Measurements from ENCODE around the gene KYAT1. TPM values are rescaled to one million over a fixed set of nuclear protein-coding genes. Genes with fewer than 3 reads are reported as not detected.

KYAT1 gene
- total RNA-seq, 4 donors from 2014 or later: 7.4 to 9.0 (median 8.6) TPM

DNA sequence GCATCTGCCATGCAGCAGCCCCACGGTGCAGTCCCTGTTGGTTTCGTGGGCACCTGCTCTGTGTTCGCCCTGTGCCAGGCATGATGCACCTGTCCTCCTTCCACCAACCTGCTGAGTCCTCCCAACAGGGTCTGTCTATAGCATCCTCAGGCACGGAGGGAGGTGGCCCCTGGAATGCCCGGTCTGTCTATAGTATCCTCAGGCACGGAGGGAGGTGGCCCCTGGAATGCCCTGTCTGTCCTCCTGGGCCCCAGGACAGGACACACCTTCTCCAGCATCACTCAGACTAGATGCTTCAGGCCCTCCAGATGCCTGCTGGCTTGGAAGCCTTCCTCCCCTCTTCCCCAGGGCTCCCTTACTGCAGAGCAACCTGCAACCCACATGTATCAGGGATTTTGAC is 29.2 kb upstream of the KYAT1 start:
- no peak for DNase-seq (ENCODE audit: low spot score in 2 of 2)
- Histone ChIP-seq H3K27me3 (no peaks in the 10 kb centered on the region), H3K27ac (peak overlapping the region; percentile 78 to 98 (median 82)), H3K9me3 (no peaks in the 10 kb centered on the region), H3K4me3 (no peak overlapping the region), H3K36me3 (peaks cover 2 to 43% (median 14%) of the 10 kb centered on the region in 3 donors), H3K4me1 (peaks cover 0 to 68% (median 35%) of the 10 kb centered on the region in 4 donors)
- TF ChIP-seq EP300 (IDR thresholded peaks at IDR 0.05) (no peak), CTCF (IDR thresholded peaks at IDR 0.05) (no peak), POLR2A (IDR thresholded peaks at IDR 0.05) (no peak)
- 71 to 90% methylated on average over 2 to 6 of the region's 6 CpGs for WGBS, 2 donors

DNA sequence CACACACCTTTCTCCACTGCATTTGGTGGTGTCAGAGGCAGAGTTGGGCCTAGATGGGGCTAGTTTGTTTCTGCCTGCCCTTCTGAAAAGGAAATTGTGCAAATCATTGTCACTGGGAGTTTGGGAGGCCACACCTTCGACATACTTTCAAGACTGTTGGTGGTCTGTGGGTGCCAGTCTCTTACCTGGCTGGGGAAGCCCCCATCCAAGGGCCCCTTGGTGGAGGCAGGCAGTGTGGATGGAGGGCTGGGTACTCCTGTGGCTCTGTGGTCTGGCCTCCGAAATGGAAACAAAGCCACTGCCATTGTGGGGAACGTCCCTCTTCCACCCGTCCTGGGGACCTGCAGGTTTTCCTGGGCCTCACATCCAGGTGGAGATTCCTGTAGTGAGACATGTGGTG is 28.1 kb upstream of the KYAT1 start:
- Histone ChIP-seq H3K36me3 (peaks cover 2 to 43% (median 14%) of the 10 kb centered on the region in 3 donors), H3K4me1 (peaks cover 0 to 58% (median 35%) of the 10 kb centered on the region in 4 donors), H3K27me3 (no peaks in the 10 kb centered on the region), H3K27ac (peak overlapping the region; percentile 78 to 98 (median 82)), H3K9me3 (no peaks in the 10 kb centered on the region), H3K4me3 (no peak overlapping the region)
- DNase-seq (ENCODE audit: low spot score in 2 of 2): no peak
- WGBS, 2 donors: 93 to 95% methylated on average over 4 of the region's 4 CpGs
- TF ChIP-seq POLR2A (IDR thresholded peaks at IDR 0.05) (no peak), CTCF (IDR thresholded peaks at IDR 0.05) (no peak), EP300 (IDR thresholded peaks at IDR 0.05) (no peak)

GRCh38 chr9:128908372-128908771 is 26.6 kb upstream of the KYAT1 start:
- WGBS, 2 donors: 98 to 99% methylated on average over 20 to 24 of the region's 24 CpGs
- Histone ChIP-seq H3K9me3 (no peaks in the 10 kb centered on the region), H3K27me3 (no peaks in the 10 kb centered on the region), H3K4me3 (no peak overlapping the region), H3K36me3 (peaks cover 2 to 43% (median 14%) of the 10 kb centered on the region in 3 donors), H3K27ac (peak overlapping the region in 1 of 4 donors; percentile 86), H3K4me1 (peaks cover 0 to 54% (median 27%) of the 10 kb centered on the region in 4 donors)
- TF ChIP-seq EP300 (IDR thresholded peaks at IDR 0.05): no peak
- TF ChIP-seq CTCF (IDR thresholded peaks at IDR 0.05): no peak
- TF ChIP-seq POLR2A (IDR thresholded peaks at IDR 0.05): no peak
- no peak for DNase-seq (ENCODE audit: low spot score in 2 of 2)

GRCh38 chr9:128906741-128907140 is 25.0 kb upstream of the KYAT1 start:
- Histone ChIP-seq H3K4me3 (no peak overlapping the region), H3K9me3 (no peaks in the 10 kb centered on the region), H3K27me3 (no peaks in the 10 kb centered on the region), H3K4me1 (peaks cover 0 to 52% (median 20%) of the 10 kb centered on the region in 4 donors), H3K27ac (peak overlapping the region in 2 of 4 donors; percentile 43 to 61), H3K36me3 (peaks cover 2 to 48% (median 14%) of the 10 kb centered on the region in 3 donors)
- no peak for DNase-seq (ENCODE audit: low spot score in 2 of 2)
- 56 to 59% methylated on average over 2 of the region's 2 CpGs for WGBS, 2 donors
- no peak for TF ChIP-seq POLR2A (IDR thresholded peaks at IDR 0.05)
- TF ChIP-seq CTCF (IDR thresholded peaks at IDR 0.05): no peak
- no peak for TF ChIP-seq EP300 (IDR thresholded peaks at IDR 0.05)

GRCh38 chr9:128905964-128906363 is 24.2 kb upstream of the KYAT1 start:
- 81 to 89% methylated on average over 7 of the region's 7 CpGs for WGBS, 2 donors
- no peak for TF ChIP-seq CTCF (IDR thresholded peaks at IDR 0.05)
- TF ChIP-seq POLR2A (IDR thresholded peaks at IDR 0.05): no peak
- no peak for TF ChIP-seq EP300 (IDR thresholded peaks at IDR 0.05)
- no peak for DNase-seq (ENCODE audit: low spot score in 2 of 2)
- H3K4me3 ChIP-seq: no peak overlapping the region
- H3K27me3 ChIP-seq: no peaks in the 10 kb centered on the region
- peak overlapping the region in 2 of 4 donors; percentile 61 to 64 for H3K27ac ChIP-seq
- peaks cover 2 to 48% (median 14%) of the 10 kb centered on the region in 3 donors for H3K36me3 ChIP-seq
- H3K4me1 ChIP-seq: peaks cover 0 to 44% (median 13%) of the 10 kb centered on the region in 4 donors
- H3K9me3 ChIP-seq: no peaks in the 10 kb centered on the region

All from tibial nerve (tissue), 4 donors.